CD4-positive, alpha-beta T cell (primary cell): ENCODE measurements around the gene HDLBP. TPM values are rescaled to one million over a fixed set of nuclear protein-coding genes. Genes with fewer than 3 reads are reported as not detected.

ENCODE experiments used
- ATAC-seq: fragments of 200-7000 bp; cut with Tn5 transposase; one replicate; pipeline ENCODE4 v1.10.0; 2022; ENCODE audit warnings: mild to moderate bottlenecking; ENCODE audit not compliant: poor library complexity
- CTCF ChIA-PET: fragments of 350-600 bp; sonication (Branson Sonifier 250); formaldehyde crosslinking; loops from one replicate; lab custom pipeline; 2021; ENCODE audit warnings: antibody characterized with exemption, inconsistent platforms; lab: Charles Lee
- POLR2A ChIA-PET: fragments of 350-600 bp; sonication (Branson Sonifier 250); formaldehyde crosslinking; loops from one replicate; lab custom pipeline; 2021; ENCODE audit warnings: antibody characterized with exemption, inconsistent platforms; lab: Charles Lee
- DNase-seq, 14 experiments: peaks; one replicate each; pipeline ENCODE4 v3.0.0-alpha.2; 2013 to 2020; ENCODE audit warnings: mixed read lengths in 2 of 14
- H3K27ac ChIP-seq, 2 donors: one replicate each; pipeline versions ENCODE4 v1.5.1 to v1.7.0; 2013; ENCODE audit warnings: low read length in 2 of 2, low read depth in 1 of 2, mild to moderate bottlenecking in 1 of 2
- H3K27me3 ChIP-seq, 2 experiments: 1 replicate in 1 of 2; 2 replicates in 1 of 2; pipeline versions ENCODE4 v1.6.1 to v1.7.0; 2013; ENCODE audit warnings: low read length in 2 of 2, control low read depth in 1 of 2, mild to moderate bottlenecking in 1 of 2, moderate library complexity in 1 of 2; ENCODE audit not compliant: insufficient read depth in 2 of 2, control insufficient read depth in 1 of 2
- H3K36me3 ChIP-seq: one replicate; pipeline ENCODE4 v1.6.1; 2013; ENCODE audit warnings: low read length, control low read depth; ENCODE audit not compliant: insufficient read depth
- H3K4me1 ChIP-seq: one replicate; pipeline ENCODE4 v1.6.1; 2013; ENCODE audit warnings: low read length, control low read depth; ENCODE audit not compliant: insufficient read depth
- H3K4me3 ChIP-seq: one replicate; pipeline ENCODE4 v1.5.1; 2013; ENCODE audit warnings: mild to moderate bottlenecking, low read length, moderate library complexity
- H3K9me3 ChIP-seq, 2 experiments: 1 replicate in 1 of 2; 2 replicates in 1 of 2; pipeline versions ENCODE4 v1.6.1 to v1.7.0; 2013; ENCODE audit warnings: low read length in 2 of 2, mild to moderate bottlenecking in 2 of 2, control low read depth in 1 of 2, moderate library complexity in 1 of 2; ENCODE audit not compliant: control insufficient read depth in 1 of 2, insufficient read depth in 1 of 2
- H3K27ac Mint-ChIP-seq: one replicate; pipeline ENCODE4 v1.8.0; 2020; ENCODE audit warnings: mixed read lengths
- H3K27me3 Mint-ChIP-seq: one replicate; pipeline ENCODE4 v1.8.0; 2021; ENCODE audit warnings: mixed read lengths
- H3K36me3 Mint-ChIP-seq: one replicate; pipeline ENCODE4 v1.8.0; 2021; ENCODE audit warnings: low read depth, mixed read lengths
- H3K4me1 Mint-ChIP-seq: one replicate; pipeline ENCODE4 v1.8.0; 2021; ENCODE audit warnings: low read depth, mixed read lengths
- H3K4me3 Mint-ChIP-seq: one replicate; pipeline ENCODE4 v1.8.0; 2020; ENCODE audit warnings: mild to moderate bottlenecking, mixed read lengths
- H3K9me3 Mint-ChIP-seq: one replicate; pipeline ENCODE4 v1.8.0; 2020; ENCODE audit warnings: mixed read lengths
- intact Hi-C, 2 experiments: fragments of 100-400 bp; cut with DNase I in 1 of 2; cut with micrococcal nuclease in 1 of 2; formaldehyde crosslinking; loops; one replicate each; pipeline versions ENCODE4 v1.15.1 to v1.9.0; 2023 to 2025; cut with DNase I, micrococcal nuclease
- total RNA-seq, 174 experiments: library from RNA in 2 of 174; stranded (reverse) in 2 of 174; gene quantifications; one replicate each; pipeline ENCODE4 v1.2.3 and lab custom pipeline; 2021 to 2026
- TF ChIP-seq, protein P1 (sequence below): fragments of 200-600 bp; IDR thresholded peaks from one replicate; pipeline ENCODE4 v1.8.0; 2022; ENCODE audit warnings: antibody characterized with exemption, mild to moderate bottlenecking

The HDLBP gene
- total RNA-seq, 2 experiments from 2014 or later: 82.0 to 97.9 TPM

DNA sequence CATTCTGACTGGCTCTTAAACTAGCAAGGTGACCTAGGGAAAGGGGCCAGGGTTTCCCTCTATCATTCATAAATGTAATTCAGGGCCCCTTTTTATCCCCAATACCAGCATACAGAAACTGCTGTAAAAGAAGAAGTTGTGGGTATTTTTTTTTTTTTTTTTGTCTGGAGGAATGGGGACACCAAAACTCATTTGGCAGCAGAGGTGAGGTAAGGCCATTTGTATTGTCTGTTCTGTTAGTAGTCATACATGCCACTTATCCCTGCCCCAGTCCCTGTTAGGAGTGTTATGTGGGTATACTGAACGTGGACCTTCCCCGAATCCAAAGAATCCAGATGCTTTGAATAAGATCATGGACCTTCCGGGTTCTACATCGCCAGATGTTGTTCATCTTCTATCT lies 1.9 kb upstream of the HDLBP start:
- Mint-ChIP-seq H3K36me3 (peaks cover 47% of the 10 kb centered on the region), H3K9me3 (no peaks in the 10 kb centered on the region), H3K27ac (peak overlapping the region; percentile 97), H3K4me1 (peaks cover 79% of the 10 kb centered on the region), H3K4me3 (peak overlapping the region; percentile 98), H3K27me3 (no peaks in the 10 kb centered on the region)
- ATAC-seq (no peak), DNase-seq (no peak)
- peaks cover 9% of the 10 kb centered on the region for H3K36me3 ChIP-seq
- POLR2A ChIA-PET: interaction anchor here (1.2 to 3.5 kb wide), 3 partner anchors 15 to 232 kb away, joined by 4 to 23 read pairs (median 5); partner anchors contain the start of genes PASK and PPP1R7
- peaks cover 58% of the 10 kb centered on the region for H3K4me1 ChIP-seq
- CTCF ChIA-PET: no interaction called here
- H3K27me3 ChIP-seq: no peaks in the 10 kb centered on the region
- H3K4me3 ChIP-seq: peak overlapping the region; percentile 88
- no peak overlapping the region for H3K27ac ChIP-seq
- H3K9me3 ChIP-seq: no peaks in the 10 kb centered on the region
- TF ChIP-seq, protein P1, sequence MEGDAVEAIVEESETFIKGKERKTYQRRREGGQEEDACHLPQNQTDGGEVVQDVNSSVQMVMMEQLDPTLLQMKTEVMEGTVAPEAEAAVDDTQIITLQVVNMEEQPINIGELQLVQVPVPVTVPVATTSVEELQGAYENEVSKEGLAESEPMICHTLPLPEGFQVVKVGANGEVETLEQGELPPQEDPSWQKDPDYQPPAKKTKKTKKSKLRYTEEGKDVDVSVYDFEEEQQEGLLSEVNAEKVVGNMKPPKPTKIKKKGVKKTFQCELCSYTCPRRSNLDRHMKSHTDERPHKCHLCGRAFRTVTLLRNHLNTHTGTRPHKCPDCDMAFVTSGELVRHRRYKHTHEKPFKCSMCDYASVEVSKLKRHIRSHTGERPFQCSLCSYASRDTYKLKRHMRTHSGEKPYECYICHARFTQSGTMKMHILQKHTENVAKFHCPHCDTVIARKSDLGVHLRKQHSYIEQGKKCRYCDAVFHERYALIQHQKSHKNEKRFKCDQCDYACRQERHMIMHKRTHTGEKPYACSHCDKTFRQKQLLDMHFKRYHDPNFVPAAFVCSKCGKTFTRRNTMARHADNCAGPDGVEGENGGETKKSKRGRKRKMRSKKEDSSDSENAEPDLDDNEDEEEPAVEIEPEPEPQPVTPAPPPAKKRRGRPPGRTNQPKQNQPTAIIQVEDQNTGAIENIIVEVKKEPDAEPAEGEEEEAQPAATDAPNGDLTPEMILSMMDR: no peak
- intact Hi-C loops: loop anchor here (1.0 to 10.0 kb wide), 7 partner anchors 37 to 753 kb away; partner anchors contain the start of genes DTYMK (in 1 of the 2), DUSP28 (in 1 of the 2), MTERF4 (in 1 of the 2) and PPP1R7 (in 1 of the 2)

GRCh38 chr2:241316825-241317224 lies 1.4 kb upstream of the HDLBP start:
- peak overlapping the region; percentile 88 to 89 for H3K27ac ChIP-seq
- ChIA-PET POLR2A (interaction anchor here (0.7 to 3.6 kb wide), 10 partner anchors 15 to 321 kb away, joined by 3 to 31 read pairs (median 14); partner anchors contain the start of genes ATG4B, MTERF4, PASK and PPP1R7), CTCF (interaction anchor here (0.6 kb wide), 1 partner anchor 35 kb away, joined by 3 read pairs; no protein-coding TSS in a partner anchor)
- H3K27me3 ChIP-seq: no peaks in the 10 kb centered on the region
- Mint-ChIP-seq H3K9me3 (no peaks in the 10 kb centered on the region), H3K4me3 (peak overlapping the region; percentile 98), H3K4me1 (peaks cover 83% of the 10 kb centered on the region), H3K27me3 (no peaks in the 10 kb centered on the region), H3K27ac (peak overlapping the region; percentile 97), H3K36me3 (peaks cover 44% of the 10 kb centered on the region)
- intact Hi-C loops: loop anchor here (1.0 to 10.0 kb wide), 7 partner anchors 37 to 752 kb away; partner anchors contain the start of genes DTYMK (in 1 of the 2), DUSP28 (in 1 of the 2), MTERF4 (in 1 of the 2) and PPP1R7 (in 1 of the 2)
- ATAC-seq: no peak
- peak overlapping the region; percentile 88 for H3K4me3 ChIP-seq
- TF ChIP-seq, protein P1: no peak
- DNase-seq: peak in 1 of 14 experiments; percentile 21
- H3K9me3 ChIP-seq: no peaks in the 10 kb centered on the region
- H3K36me3 ChIP-seq: peaks cover 7% of the 10 kb centered on the region
- H3K4me1 ChIP-seq: peaks cover 55% of the 10 kb centered on the region

DNA sequence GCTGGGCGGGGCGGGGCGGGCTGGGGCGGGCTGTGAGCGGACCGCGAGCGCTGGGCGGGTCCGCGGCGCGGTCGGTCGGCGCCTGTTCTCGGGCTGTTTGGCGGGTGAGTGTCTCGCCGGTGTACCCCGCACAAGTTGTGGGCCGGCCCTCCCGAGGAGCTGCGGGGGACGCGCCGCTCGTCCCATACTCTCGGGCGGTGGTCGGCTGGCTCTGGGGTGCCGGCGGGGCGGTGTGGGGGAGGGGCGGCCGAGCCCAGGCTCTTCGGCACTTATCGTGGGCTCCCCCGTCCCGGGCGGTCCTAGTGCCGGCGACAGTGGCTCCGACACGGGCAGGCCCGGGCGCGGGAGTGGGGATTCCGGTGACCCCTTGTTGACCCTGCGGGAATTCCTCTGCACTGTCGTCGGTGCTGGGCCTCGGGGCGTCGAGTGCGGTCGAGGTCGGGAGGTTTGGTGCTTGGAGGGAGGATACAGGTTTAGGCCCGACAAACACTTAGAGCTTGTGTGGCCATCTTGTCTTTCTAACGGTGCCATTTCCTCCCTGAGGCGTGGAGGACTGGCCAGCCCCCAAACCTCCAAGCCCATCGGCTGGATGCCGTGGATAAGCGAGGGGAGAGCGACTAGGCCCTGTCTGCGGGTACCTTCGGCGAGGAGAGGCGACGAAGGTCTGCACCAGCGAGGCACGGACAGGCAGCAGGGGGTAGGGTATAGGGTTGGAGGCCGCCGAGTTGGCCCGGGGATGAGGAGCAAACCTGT lies 583 bp upstream of the HDLBP start, which contains the start of gene SEPTIN2:
Gene SEPTIN2 (plus strand): TSS at position 47 of the 753 bp plus-strand sequence. CDS start 8,308 bp downstream, outside the sequence.
- intact Hi-C loops: loop anchor here (1.0 to 10.0 kb wide), 12 partner anchors 15 to 751 kb away; partner anchors contain the start of genes STK25 (in 2 of the 2), ATG4B (in 1 of the 2), DTYMK (in 1 of the 2) and DUSP28 (in 1 of the 2)
- H3K27ac Mint-ChIP-seq: peak within 1 kb of the TSS; percentile 97
- H3K27me3 Mint-ChIP-seq: no peaks in the 10 kb centered on the region
- peaks cover 36% of the 10 kb centered on the region for H3K36me3 Mint-ChIP-seq
- peak within 1 kb of the TSS; percentile 98 for H3K4me3 Mint-ChIP-seq
- H3K9me3 ChIP-seq: no peaks in the 10 kb centered on the region
- no peaks in the 10 kb centered on the region for H3K9me3 Mint-ChIP-seq
- ATAC-seq: peak; percentile 47
- H3K27ac ChIP-seq: peak within 1 kb of the TSS; percentile 96 to 98
- H3K36me3 ChIP-seq: peaks cover 6% of the 10 kb centered on the region
- H3K4me1 Mint-ChIP-seq: peaks cover 83% of the 10 kb centered on the region
- H3K27me3 ChIP-seq: no peaks in the 10 kb centered on the region
- ChIA-PET POLR2A (interaction anchor here (0.7 to 3.6 kb wide), 17 partner anchors 10 to 750 kb away, joined by 3 to 31 read pairs (median 6); partner anchors contain the start of genes ATG4B, CAPN10, D2HGDH and ING5), CTCF (no interaction called here)
- DNase-seq: peak in 7 of 14 experiments; percentile 54 to 91 (median 78)
- H3K4me1 ChIP-seq: peaks cover 57% of the 10 kb centered on the region
- TF ChIP-seq, protein P1: no peak
- H3K4me3 ChIP-seq: peak within 1 kb of the TSS; percentile 88
